Parathyroid adenoma (tissue), 2 donors: Measurements from ENCODE around the gene COL26A1.

Experiments used
- H2AFZ ChIP-seq: fragments of 300-600 bp; sonication (generic); one replicate; pipeline ENCODE4 v1.7.0; 2017; ENCODE audit warnings: antibody characterized with exemption, mild to moderate bottlenecking
- H3K27ac ChIP-seq: fragments of 300-600 bp; sonication (generic); one replicate; pipeline ENCODE4 v1.7.0; 2017
- H3K27me3 ChIP-seq: fragments of 300-600 bp; sonication (generic); one replicate; pipeline ENCODE4 v1.7.0; 2017; ENCODE audit warnings: low read length; ENCODE audit not compliant: control insufficient read depth, insufficient read depth
- H3K36me3 ChIP-seq: fragments of 300-600 bp; sonication (generic); one replicate; pipeline ENCODE4 v1.7.0; 2017; ENCODE audit warnings: low read length; ENCODE audit not compliant: control insufficient read depth, insufficient read depth
- H3K4me1 ChIP-seq: fragments of 300-600 bp; sonication (generic); one replicate; pipeline ENCODE4 v1.7.0; 2017; ENCODE audit warnings: control low read depth
- H3K4me2 ChIP-seq: fragments of 300-600 bp; sonication (generic); one replicate; pipeline ENCODE4 v1.7.0; 2017; ENCODE audit warnings: low read length
- H3K4me3 ChIP-seq: fragments of 300-600 bp; sonication (generic); one replicate; pipeline ENCODE4 v1.7.0; 2017; ENCODE audit warnings: low read depth, low read length
- H3K79me2 ChIP-seq: fragments of 300-600 bp; sonication (generic); one replicate; pipeline ENCODE4 v1.7.0; 2017; ENCODE audit warnings: control low read depth
- H3K9ac ChIP-seq: fragments of 300-600 bp; sonication (generic); one replicate; pipeline ENCODE4 v1.7.0; 2017; ENCODE audit warnings: mild to moderate bottlenecking
- H3K9me3 ChIP-seq: fragments of 300-600 bp; sonication (generic); one replicate; pipeline ENCODE4 v1.7.0; 2017; ENCODE audit warnings: low read length; ENCODE audit not compliant: control insufficient read depth
- CTCF ChIP-seq: fragments of 300-600 bp; sonication (generic); IDR thresholded peaks from one replicate; pipeline ENCODE4 v1.7.0; 2017; ENCODE audit warnings: antibody characterized with exemption, mild to moderate bottlenecking
- donor health status: primary hyperparathyroidism.

COL26A1 gene

DNA sequence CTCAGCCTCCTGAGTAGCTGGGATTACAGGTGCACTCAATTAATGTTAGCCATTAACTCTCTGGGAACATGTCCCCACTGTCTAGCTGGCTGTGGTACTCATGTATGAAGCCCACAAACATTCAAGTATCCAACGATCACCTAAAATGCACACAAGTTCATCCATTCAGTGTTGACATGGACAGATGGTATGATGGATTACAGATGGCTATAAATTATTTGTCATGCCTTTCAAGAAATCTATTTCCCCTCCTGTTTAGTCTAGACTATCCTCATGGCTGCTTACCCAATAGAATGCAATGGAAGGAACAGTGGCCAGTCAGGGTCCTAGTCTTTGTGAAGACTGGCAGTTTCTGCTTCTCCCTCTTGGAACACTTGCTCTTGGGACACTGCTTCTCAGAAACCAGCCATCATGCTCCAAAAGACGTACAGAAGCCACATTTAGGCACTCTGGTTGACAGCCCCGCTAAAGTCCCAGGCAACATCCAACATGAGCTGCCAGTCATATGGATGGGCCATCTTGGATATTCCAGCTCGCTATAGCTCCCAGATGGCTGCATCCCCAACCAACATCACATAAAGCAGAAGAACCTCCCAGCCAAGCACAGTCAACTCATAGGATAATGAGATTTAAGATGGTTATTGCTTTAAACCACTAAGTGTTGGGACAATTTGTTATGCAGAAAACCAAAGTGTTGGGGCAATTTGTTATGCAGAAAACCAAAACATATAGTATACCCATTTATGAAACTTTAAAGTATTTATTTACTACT, 233.3 kb downstream of the COL26A1 start:
- no peaks in the 10 kb centered on the region for H3K9me3 ChIP-seq
- H3K79me2 ChIP-seq = no peaks in the 10 kb centered on the region
- H2AFZ ChIP-seq = no peak overlapping the region
- H3K27ac ChIP-seq = no peak overlapping the region
- no peak for TF ChIP-seq CTCF
- no peaks in the 10 kb centered on the region for H3K27me3 ChIP-seq
- no peaks in the 10 kb centered on the region for H3K4me1 ChIP-seq
- no peak overlapping the region for H3K4me3 ChIP-seq
- no peak overlapping the region for H3K4me2 ChIP-seq
- no peak overlapping the region for H3K9ac ChIP-seq
- H3K36me3 ChIP-seq = no peaks in the 10 kb centered on the region

DNA sequence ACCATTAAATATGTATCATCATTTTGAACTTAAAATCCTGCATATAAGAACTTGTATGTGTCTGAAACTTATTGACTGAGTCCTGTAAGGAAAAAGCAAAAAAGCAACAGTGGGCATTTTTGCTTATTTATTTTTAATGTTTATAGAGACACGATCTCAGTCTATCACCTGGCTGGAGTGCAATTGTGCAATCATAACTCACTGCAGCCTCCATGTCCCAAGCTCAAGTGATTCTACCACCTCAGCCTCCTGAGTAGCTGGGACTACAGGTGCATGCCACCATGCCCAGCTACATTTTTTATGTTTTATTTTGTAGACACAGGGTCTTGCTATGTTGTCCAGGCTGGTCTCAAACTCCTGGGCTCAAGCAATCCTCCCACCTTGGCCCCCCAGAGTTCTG, 234.2 kb downstream of the COL26A1 start:
- Histone ChIP-seq H3K4me3 (no peak overlapping the region), H3K27ac (no peak overlapping the region), H3K4me1 (no peaks in the 10 kb centered on the region), H3K4me2 (no peak overlapping the region), H3K9me3 (no peaks in the 10 kb centered on the region), H3K27me3 (no peaks in the 10 kb centered on the region), H3K9ac (no peak overlapping the region), H2AFZ (no peak overlapping the region), H3K79me2 (no peaks in the 10 kb centered on the region), H3K36me3 (no peaks in the 10 kb centered on the region)
- TF ChIP-seq CTCF = no peak

GRCh38 chr7:101597941-101598340, 235.3 kb downstream of the COL26A1 start:
- H3K4me1 ChIP-seq = no peaks in the 10 kb centered on the region
- no peak overlapping the region for H3K27ac ChIP-seq
- no peak overlapping the region for H3K4me2 ChIP-seq
- no peaks in the 10 kb centered on the region for H3K79me2 ChIP-seq
- H3K36me3 ChIP-seq = no peaks in the 10 kb centered on the region
- no peak overlapping the region for H3K4me3 ChIP-seq
- H3K9ac ChIP-seq = no peak overlapping the region
- TF ChIP-seq CTCF = no peak
- no peak overlapping the region for H2AFZ ChIP-seq
- no peaks in the 10 kb centered on the region for H3K27me3 ChIP-seq
- H3K9me3 ChIP-seq = no peaks in the 10 kb centered on the region

- TF ChIP-seq CTCF = no peak
- H3K9ac ChIP-seq = no peak overlapping the region
- H3K4me3 ChIP-seq = no peak overlapping the region
- H3K4me2 ChIP-seq = no peak overlapping the region
- no peaks in the 10 kb centered on the region for H3K9me3 ChIP-seq
- H3K36me3 ChIP-seq = no peaks in the 10 kb centered on the region
- no peaks in the 10 kb centered on the region for H3K79me2 ChIP-seq
- H3K27me3 ChIP-seq = no peaks in the 10 kb centered on the region
- no peak overlapping the region for H2AFZ ChIP-seq
- H3K4me1 ChIP-seq = no peaks in the 10 kb centered on the region
- no peak overlapping the region for H3K27ac ChIP-seq
Measured at GRCh38 chr7:101598422-101598985, 235.8 kb downstream of the COL26A1 start.
